ENCODE data around the gene TTC33.
"Not testable (repeated sequence)": the region's sequence is repeated elsewhere in the genome, so short reads cannot be mapped to it uniquely, and the experiment has no call there.

TTC33 gene

GRCh38 chr5:40653221-40654022 is 102.3 kb downstream of the TTC33 start:
- no peak for DNase-seq (ENCODE audit: low read depth in 2 of 2)

- DNase-seq (ENCODE audit: low read depth in 2 of 2) = no peak
Observed at GRCh38 chr5:40652441-40653220, 103.1 kb downstream of the TTC33 start.

GRCh38 chr5:40651201-40651600 is 104.6 kb downstream of the TTC33 start:
- no peak for DNase-seq (ENCODE audit: low read depth in 2 of 2)

- no peak for DNase-seq (ENCODE audit: low read depth in 2 of 2)
Observed at GRCh38 chr5:40649463-40650030, 106.2 kb downstream of the TTC33 start.

- no peak for DNase-seq (ENCODE audit: low read depth in 2 of 2)
Observed at GRCh38 chr5:40648150-40648549, 107.6 kb downstream of the TTC33 start.

- DNase-seq (ENCODE audit: low read depth in 2 of 2) = no peak
Observed at GRCh38 chr5:40646266-40646665, 109.5 kb downstream of the TTC33 start.

GRCh38 chr5:40639531-40639930 is 116.2 kb downstream of the TTC33 start:
- DNase-seq (ENCODE audit: low read depth in 2 of 2) = not testable (repeated sequence)

- no peak for DNase-seq (ENCODE audit: low read depth in 2 of 2)
Observed at GRCh38 chr5:40634593-40634992, 121.2 kb downstream of the TTC33 start.

GRCh38 chr5:40634154-40634553 is 121.6 kb downstream of the TTC33 start:
- no peak for DNase-seq (ENCODE audit: low read depth in 2 of 2)

GRCh38 chr5:40631236-40631635 is 124.5 kb downstream of the TTC33 start:
- no peak for DNase-seq (ENCODE audit: low read depth in 2 of 2)

- DNase-seq (ENCODE audit: low read depth in 2 of 2) = no peak
Observed at GRCh38 chr5:40630126-40630525, 125.6 kb downstream of the TTC33 start.

GRCh38 chr5:40628407-40628806 is 127.4 kb downstream of the TTC33 start:
- DNase-seq (ENCODE audit: low read depth in 2 of 2) = no peak

- no peak for DNase-seq (ENCODE audit: low read depth in 2 of 2)
Observed at GRCh38 chr5:40627706-40628105, 128.1 kb downstream of the TTC33 start.

- no peak for DNase-seq (ENCODE audit: low read depth in 2 of 2)
Observed at GRCh38 chr5:40626801-40627200, 129.0 kb downstream of the TTC33 start.

- no peak for DNase-seq (ENCODE audit: low read depth in 2 of 2)
Observed at GRCh38 chr5:40623480-40624420, 132.0 kb downstream of the TTC33 start.

GRCh38 chr5:40622463-40623252 is 133.1 kb downstream of the TTC33 start:
- DNase-seq (ENCODE audit: low read depth in 2 of 2) = no peak

- no peak for DNase-seq (ENCODE audit: low read depth in 2 of 2)
Observed at GRCh38 chr5:40619421-40619820, 136.3 kb downstream of the TTC33 start.

- DNase-seq (ENCODE audit: low read depth in 2 of 2) = no peak
Observed at GRCh38 chr5:40618926-40619325, 136.8 kb downstream of the TTC33 start.

- no peak for DNase-seq (ENCODE audit: low read depth in 2 of 2)
Observed at GRCh38 chr5:40616781-40617180, 139.0 kb downstream of the TTC33 start.

- no peak for DNase-seq (ENCODE audit: low read depth in 2 of 2)
Observed at GRCh38 chr5:40615586-40616170, 140.1 kb downstream of the TTC33 start.

Measured in stimulated activated CD8-positive, alpha-beta memory T cell treated with anti-CD3 and anti-CD28 coated beads, Interleukin-2, amount 100 ng/mL, for 48 hours (primary cell).